GM13977 (cell line): ENCODE data around the gene CCDC12.

Source experiments
- DNase-seq: peaks from one replicate; pipeline ENCODE4 v3.0.0; 2012; ENCODE audit warnings: low spot score
- in situ Hi-C: fragments of 300-500 bp; cut with MboI; formaldehyde crosslinking; loops from one replicate; pipeline ENCODE4 v1.12.0; 2022; ENCODE audit warnings: low sequenced_read_pairs, low pct_unique_long_range_greater_than_20kb, mixed read lengths, inconsistent platforms; ENCODE audit not compliant: unreplicated experiment
- TF ChIP-seq, protein P1 (sequence below): IDR thresholded peaks from 2 replicates; pipeline ENCODE4 v1.5.1; 2012; ENCODE audit warnings: mild to moderate bottlenecking, control low read depth; ENCODE audit not compliant: insufficient read depth; ENCODE audit errors: extremely low read depth, missing control alignments

The CCDC12 gene

GRCh38 chr3:46905661-46906451 lies 70.7 kb downstream of the CCDC12 start:
- in situ Hi-C loops: loop anchor here (25.0 kb wide), 1 partner anchor 456 kb away; no protein-coding TSS in a partner anchor
- TF ChIP-seq, protein P1, sequence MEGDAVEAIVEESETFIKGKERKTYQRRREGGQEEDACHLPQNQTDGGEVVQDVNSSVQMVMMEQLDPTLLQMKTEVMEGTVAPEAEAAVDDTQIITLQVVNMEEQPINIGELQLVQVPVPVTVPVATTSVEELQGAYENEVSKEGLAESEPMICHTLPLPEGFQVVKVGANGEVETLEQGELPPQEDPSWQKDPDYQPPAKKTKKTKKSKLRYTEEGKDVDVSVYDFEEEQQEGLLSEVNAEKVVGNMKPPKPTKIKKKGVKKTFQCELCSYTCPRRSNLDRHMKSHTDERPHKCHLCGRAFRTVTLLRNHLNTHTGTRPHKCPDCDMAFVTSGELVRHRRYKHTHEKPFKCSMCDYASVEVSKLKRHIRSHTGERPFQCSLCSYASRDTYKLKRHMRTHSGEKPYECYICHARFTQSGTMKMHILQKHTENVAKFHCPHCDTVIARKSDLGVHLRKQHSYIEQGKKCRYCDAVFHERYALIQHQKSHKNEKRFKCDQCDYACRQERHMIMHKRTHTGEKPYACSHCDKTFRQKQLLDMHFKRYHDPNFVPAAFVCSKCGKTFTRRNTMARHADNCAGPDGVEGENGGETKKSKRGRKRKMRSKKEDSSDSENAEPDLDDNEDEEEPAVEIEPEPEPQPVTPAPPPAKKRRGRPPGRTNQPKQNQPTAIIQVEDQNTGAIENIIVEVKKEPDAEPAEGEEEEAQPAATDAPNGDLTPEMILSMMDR: no peak

DNA sequence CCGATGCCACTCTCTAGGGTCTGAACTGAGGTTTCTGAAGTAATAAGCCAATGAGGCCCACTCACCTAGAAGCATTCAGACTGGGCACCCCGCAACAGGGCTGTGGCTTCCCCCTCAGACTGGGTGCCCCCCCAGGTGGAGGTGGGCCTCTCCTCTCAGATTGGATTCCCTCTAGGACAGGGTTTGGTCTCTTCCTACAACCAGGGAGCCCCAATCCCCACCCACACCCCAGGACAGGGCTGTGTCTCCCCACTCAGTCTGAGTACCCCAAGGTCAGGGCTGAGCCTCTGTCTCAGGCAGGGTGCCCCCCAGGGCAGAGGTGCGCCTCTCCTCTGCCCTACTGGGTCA lies 71.4 kb downstream of the CCDC12 start:
- TF ChIP-seq, protein P1: no peak
- no peak for DNase-seq
- in situ Hi-C loops: loop anchor here (25.0 kb wide), 1 partner anchor 457 kb away; no protein-coding TSS in a partner anchor

More at GRCh38 chr3:46905661-46906451, 70.7 kb downstream of the CCDC12 start:
- no peak for DNase-seq

DNA sequence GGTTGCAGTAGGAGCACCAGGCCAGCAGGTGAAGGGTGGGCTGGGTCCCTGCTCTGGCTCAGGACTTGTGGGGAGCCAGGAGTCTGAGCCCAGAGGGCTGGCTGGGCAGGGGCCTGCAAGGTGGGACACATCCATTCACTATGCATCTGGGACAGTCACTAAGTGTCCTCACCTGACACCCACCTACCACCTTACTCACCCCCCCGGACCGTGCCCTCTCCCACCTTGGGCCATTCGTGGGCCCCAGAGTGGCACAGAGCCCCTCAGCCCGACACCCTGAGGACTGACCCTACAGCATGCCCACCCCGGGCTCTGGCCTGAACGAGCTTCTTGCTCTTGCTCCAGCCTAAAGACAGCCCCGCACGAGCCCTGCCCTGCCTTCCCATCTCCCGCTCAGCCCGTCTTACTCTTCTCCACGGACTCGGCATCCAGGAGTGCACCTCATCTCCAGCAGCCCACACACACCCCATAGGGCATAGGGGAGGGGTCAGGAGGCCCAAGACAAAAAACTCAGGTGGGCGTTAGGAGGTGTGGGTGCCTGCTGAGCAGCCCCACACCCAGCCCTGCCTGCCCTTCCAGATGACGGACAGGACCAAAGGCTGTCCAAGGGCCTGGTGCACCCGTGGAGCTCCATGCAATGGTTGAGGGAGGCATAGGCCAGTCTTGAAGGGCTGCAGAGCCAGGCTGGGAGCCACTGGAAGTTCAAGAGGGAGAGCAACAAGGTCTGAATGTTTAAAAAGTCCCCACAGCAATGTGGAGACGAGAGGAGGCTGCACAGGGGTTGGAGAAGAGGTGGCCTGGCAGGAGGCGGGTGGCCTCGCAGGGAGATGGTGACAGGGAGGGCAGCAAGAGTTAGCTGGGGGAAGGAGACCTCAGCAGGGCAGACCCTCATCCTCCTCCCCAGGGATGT lies 72.0 kb downstream of the CCDC12 start:
- TF ChIP-seq, protein P1: no peak
- in situ Hi-C loops: loop anchor here (25.0 kb wide), 1 partner anchor 458 kb away; no protein-coding TSS in a partner anchor
- DNase-seq: no peak

- in situ Hi-C loops: loop anchor here (25.0 kb wide), 1 partner anchor 459 kb away; no protein-coding TSS in a partner anchor
- TF ChIP-seq, protein P1: no peak
- no peak for DNase-seq
Observed at GRCh38 chr3:46903341-46904302, 72.9 kb downstream of the CCDC12 start.

DNA sequence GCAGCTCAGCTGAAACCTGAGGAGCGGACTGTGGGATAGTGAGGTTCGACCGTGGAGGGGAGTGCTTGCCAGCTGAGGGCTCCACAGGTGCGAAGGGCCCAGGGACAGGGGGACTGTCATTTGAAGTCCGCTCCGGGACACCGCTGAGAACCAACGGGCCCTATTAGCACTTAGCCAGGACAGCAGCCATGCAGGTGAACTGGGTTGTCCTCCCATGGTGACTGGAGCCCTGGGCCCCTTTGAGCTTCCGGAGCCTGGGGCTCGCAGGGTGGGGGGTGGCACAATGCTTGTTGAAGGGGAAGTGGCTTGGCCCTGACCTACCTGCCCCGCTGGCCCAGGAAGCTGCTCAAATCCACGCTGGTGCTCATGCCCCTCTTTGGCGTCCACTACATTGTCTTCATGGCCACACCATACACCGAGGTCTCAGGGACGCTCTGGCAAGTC lies 74.3 kb downstream of the CCDC12 start:
- DNase-seq: no peak
- in situ Hi-C loops: loop anchor here (25.0 kb wide), 1 partner anchor 460 kb away; no protein-coding TSS in a partner anchor
- TF ChIP-seq, protein P1: no peak
